ENCODE data around the gene ADRA2C.

GRCh38 chr4:3766785-3767569 lies 792 bp downstream of the ADRA2C start:
- TF ChIP-seq EZH2 (IDR thresholded peaks at IDR 0.05; ENCODE audit: low read length, unreplicated experiment) (no peak), CTCF (conservative IDR thresholded peaks at IDR 0.05; ENCODE audit: low read depth, low read length) (no peak)
